Activated T-cell treated with anti-CD3 and anti-CD28 coated beads, Interleukin-2, amount 50 U/mL, for 48 hours (primary cell): ENCODE measurements around the gene DNAI4.
A peak's percentile ranks its signal among the peaks of the same experiment; 100 is the strongest.
"Not testable (repeated sequence)": the region's sequence is repeated elsewhere in the genome, so short reads cannot be mapped to it uniquely, and the experiment has no call there.

Experiments used
- DNase-seq, 2 experiments: peaks; one replicate each; pipeline ENCODE4 v3.0.0-alpha.2; 2020

The DNAI4 gene

GRCh38 chr1:66924756-66925557, at the start of gene DNAI4, which contains the start of gene MIER1:
Gene DNAI4, minus strand, starts transcription at chr1:66924856. Its CDS starts 25 bp downstream, at chr1:66924831.
Gene MIER1, plus strand, starts transcription at chr1:66924990. Its CDS starts 39 bp downstream, at chr1:66925029.
- DNase-seq: peak; percentile 96 to 97

DNA sequence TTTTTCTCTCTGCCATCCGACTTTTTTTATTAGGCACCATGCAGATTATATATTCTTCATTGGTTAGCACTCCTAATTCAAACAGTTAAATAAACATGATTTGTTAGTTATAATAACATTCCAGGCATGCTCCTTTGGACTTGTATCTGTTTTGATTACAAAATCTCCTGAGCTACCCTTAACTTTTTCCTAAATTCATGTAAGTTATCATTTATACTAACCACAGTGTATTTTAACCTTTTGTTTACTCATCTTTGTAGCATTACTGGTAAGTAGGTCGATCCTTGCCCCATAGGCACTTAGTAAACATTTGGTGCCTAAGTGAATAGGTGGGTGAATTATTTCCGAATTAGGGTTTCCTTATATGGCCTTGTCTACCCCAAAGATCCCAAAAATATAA, 43.9 kb upstream of the DNAI4 start:
- DNase-seq: no peak

DNA sequence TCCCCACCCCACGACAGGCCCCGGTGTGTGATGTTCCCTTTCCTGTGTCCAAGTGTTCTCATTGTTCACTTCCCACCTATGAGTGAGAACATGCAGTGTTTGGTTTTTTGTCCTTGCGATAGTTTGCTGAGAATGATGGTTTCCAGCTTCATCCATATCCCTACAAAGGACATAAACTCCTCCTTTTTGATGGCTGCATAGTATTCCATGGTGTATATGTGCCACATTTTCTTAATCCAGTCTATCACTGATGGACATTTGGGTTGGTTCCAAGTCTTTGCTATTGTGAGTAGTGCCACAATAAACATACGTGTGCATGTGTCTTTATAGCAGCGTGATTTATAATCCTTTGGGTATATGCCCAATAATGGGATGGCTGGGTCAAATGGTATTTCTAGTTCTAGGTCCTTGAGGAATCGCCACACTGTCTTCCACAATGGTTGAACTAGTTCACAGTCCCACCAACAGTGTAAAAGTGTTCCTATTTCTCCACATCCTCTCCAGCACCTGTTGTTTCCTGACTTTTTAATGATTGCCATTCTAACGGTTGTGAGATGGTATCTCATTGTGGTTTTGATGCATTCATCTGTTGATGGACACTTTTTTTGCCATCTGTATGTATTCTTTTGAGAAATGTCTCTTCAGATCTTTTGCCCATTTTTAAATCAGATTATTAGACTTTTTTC, 41.7 kb upstream of the DNAI4 start:
- not testable (repeated sequence) for DNase-seq

- no peak for DNase-seq
Observed at GRCh38 chr1:66957938-66958337, 33.3 kb upstream of the DNAI4 start.

DNA sequence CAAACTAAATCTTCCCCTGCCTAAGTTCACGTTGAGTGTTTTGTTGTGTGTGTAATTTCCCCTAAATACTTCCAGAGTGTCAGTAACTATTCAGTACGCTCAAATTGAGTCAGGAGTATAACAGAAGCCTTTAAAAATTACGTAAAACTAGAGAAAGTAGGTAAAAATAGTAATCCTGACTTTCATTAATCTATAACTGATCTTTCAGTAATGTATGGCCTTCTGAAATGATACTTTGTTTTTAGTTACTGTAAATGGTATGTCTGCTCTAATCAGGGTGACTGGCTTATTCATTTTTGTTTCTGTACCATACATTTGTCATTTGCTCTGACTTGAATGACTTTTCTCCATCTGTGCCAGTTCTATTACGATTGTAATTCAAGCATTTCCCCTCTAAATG, 29.6 kb upstream of the DNAI4 start:
- DNase-seq: no peak

GRCh38 chr1:66951513-66951912, 26.9 kb upstream of the DNAI4 start:
- no peak for DNase-seq

DNA sequence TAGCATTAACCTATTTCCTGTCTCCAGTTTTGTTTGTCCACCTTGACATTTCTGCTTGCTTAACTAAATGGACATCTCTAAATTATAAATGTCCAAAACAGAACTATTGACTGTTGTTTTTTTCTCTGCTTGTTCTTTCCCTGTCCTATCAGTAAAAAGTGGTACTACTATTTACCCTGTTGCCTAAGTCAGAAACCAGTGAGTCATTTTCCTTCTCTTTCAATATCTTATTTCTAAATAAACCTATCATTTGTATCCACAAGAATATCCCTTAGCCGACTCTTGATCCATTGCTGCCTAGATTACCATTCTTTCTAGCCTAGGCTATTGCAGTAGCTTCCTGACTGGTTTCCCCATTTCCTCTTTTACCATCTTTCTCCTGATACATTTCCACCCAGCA, 22.6 kb upstream of the DNAI4 start:
- DNase-seq: no peak

GRCh38 chr1:66945316-66945715, 20.7 kb upstream of the DNAI4 start:
- no peak for DNase-seq

- no peak for DNase-seq
Observed at GRCh38 chr1:66944330-66945274, 19.9 kb upstream of the DNAI4 start.

DNA sequence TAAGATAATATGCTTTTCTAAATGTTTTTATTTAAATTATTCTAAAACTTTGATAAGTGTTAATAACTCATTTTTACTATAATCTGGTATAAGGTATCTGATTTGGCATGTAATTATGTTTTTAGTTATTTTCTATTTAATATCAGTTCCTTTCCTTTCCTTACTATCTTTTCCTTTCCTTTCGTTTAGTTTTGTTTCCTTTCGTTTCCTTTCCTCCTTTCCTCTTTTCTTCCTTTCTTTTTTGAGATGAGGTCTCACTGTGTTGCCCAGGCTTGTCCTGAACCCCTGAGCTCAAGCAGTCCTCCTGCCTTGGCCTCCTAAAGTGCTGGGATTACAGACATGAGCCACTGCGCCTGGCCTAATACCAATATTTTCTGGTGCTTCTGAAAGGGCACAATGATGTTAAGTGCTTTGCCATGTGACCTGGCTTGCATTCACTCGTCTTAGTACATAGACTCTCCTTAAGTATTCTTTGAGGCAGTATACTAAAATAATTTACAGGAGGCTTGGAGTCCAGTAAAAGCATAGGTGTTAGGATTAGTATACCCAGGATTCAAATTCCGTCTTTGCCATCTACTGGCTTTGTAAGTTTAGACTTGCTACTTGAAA, 18.8 kb upstream of the DNAI4 start:
- DNase-seq: no peak

GRCh38 chr1:66940981-66941380, 16.3 kb upstream of the DNAI4 start:
- no peak for DNase-seq

DNA sequence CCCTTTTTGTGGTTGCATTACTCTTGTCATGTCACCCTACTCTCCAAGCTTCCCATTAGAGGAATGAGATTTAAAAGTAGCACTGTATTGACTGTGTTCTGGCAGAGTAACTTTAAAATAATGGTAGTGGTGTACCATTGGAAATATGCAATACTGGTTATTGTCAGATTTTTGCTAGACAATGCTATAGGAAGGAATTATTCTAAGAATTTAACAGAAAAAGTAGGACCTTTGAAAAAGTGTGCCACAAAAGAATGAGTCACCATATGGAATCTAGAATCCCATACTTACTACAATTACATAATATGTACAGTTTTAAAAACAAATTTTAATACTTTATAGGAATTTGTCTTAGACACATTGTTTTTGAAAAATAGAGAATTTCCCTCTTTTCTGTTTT, 14.0 kb upstream of the DNAI4 start:
- no peak for DNase-seq

- DNase-seq: no peak
Observed at GRCh38 chr1:66937529-66938234, 13.0 kb upstream of the DNAI4 start.

DNA sequence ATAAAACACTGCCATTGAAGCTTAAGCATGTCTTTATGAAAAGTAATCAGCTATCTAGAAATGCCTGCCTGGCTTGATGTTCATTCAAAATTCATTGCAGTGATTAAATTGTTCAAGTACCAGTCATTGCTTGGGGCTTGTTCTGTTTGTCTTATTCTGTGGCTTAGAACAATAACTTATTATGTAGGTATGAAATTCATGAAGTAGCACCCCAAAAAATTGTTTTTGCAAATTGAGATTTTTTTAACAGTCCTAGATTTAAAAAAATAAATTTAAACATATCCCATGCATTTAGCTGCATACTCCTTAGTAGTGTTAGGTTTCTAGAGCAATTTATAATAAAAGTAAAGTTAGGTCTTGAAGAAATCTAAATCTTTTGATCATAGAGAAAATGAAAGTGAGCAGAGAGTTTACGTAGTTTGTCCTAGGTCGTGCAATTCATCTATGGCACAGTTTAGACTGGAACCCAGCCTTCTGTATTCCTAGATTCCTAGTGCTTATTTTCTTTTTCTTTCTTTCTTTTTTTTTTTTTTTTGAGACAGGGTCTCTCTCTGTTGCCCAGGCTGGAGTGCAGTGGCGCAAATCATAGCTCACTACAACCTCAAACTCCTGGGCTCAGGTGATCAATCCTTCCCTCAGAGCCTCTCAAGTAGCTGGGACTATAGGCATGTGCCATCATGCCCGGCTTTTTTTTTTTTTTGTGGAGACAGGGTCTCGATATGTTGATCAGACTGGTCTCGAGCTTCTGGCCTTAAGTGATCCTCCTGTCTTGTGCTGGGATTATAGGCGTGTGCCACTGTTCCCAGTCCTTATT, 9.4 kb upstream of the DNAI4 start:
- DNase-seq: no peak

DNA sequence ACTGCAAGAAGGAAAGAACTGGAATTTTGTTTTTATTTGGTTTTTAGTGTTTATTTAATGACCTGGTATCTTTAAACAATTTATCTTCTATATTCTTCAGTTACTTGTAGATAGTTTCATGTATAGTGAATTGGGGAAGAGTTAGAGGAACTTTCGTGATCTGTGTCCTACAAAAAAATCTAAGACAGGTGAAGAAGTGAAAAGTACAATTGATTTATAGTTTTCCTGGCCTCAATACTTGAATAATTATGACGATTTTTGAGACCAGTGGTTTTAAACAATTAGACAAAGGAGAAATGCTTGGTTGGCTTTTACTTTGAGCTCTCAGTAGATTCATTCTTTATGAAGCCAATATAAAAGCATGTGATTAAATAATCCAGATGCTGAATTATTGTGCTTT, 7.6 kb upstream of the DNAI4 start:
- DNase-seq: no peak

DNA sequence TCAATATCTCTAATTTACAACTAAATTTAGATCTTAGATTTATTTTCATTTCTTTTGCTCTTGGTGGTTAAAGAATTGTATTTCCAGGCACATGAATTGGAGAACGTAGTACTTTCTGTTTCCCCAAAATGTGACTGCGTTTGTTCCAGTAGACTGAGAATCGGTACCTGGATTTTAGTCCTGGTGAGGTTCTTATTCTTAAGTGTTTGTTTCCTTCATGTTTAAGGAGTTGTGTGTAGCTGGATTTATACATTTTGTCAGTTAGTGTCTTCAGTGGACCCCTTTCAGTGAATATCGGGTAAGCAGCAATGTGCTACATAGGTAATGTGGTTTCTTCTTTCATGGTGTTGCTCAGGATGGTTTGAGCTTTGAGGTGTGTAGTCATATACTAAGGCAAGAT, 6.9 kb upstream of the DNAI4 start:
- DNase-seq: no peak

DNA sequence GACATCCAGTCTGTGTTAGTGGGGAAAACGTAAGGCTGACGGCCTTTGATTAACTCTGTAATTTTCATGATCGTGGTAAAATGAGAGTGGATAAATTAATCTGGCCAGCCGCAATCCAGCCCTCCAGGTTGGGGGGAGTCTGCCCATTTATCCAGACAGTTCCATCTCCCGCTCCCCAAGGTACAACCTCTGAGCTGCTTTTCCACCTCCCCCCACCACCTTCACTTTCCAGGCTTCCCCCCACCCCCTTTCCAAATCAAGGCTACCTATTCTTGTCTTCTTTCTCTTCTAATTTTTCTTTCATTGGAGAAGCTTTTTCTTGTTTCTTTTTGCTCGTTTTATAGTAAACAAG, 6.1 kb upstream of the DNAI4 start:
- no peak for DNase-seq

- DNase-seq: peak; percentile 96 to 97
Observed at GRCh38 chr1:66929999-66930822, 5.6 kb upstream of the DNAI4 start.

DNA sequence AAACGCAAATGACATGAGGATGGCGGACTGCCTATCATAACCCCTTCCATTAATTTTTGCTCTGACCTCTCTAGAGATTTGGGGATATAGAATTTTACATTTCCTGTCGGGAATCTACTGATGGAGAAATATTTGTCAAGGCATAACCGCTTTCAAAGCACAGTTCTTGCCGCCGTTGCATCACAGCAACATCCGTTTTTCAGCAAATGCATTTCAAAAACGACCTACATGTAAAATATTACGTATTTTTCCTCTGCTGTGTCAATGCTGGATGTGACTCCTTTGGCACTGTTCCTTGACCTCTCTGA, 5.0 kb upstream of the DNAI4 start:
- no peak for DNase-seq

DNA sequence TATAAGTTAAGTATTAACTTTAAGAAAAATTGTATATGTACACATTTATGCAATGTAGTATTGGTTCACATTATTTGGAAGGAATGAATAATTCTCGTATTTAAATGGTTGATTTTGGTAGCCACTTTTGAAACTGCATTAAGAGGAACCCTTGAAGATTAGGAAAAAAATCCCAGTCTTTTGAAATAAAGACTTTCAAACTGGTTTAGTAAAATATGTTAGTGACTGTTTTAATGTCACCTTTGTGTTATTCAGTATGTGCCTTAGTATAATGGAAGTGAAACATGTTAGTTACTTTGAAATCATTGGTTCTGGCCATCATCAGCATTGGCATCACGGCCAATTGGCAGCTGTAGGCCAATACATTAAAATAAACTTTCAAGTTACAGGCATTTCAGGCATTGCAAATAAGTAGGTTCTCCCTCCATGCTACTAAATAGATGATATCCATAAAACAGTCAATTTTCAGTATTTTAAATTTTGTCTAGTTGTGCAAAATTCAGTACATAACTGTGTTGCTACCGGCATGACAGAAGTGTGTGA, 4.6 kb upstream of the DNAI4 start:
- no peak for DNase-seq
